HEK293 (cell line): Measurements from ENCODE around the gene TBC1D24.

ENCODE experiments used
- CTCF ChIA-PET: fragments of 350-600 bp; formaldehyde crosslinking; extraction: SDS; loops from one replicate; lab custom pipeline; 2021; ENCODE audit warnings: antibody characterized with exemption; lab: Yijun Ruan, JAX
- POLR2A ChIA-PET: fragments of 300-600 bp; formaldehyde crosslinking; extraction: SDS; loops from one replicate; lab custom pipeline; 2020; ENCODE audit warnings: antibody characterized with exemption, inconsistent platforms; lab: Yijun Ruan, JAX
- H3K27ac ChIP-seq: fragments of 200-500 bp; sonication (Bioruptor generic); 2 replicates; pipeline ENCODE4 v1.5.1; 2014; ENCODE audit warnings: low read depth, low read length, control low read depth, inconsistent platforms; ENCODE audit errors: extremely low read depth
- H3K36me3 ChIP-seq, 2 experiments: fragments of 200-500 bp in 1 of 2; sonication (Bioruptor generic) in 1 of 2; 1 replicate in 1 of 2; 2 replicates in 1 of 2; pipeline ENCODE4 v1.5.1; 2014 to 2017; ENCODE audit warnings: inconsistent platforms in 2 of 2, low read length in 2 of 2; ENCODE audit not compliant: control insufficient read depth in 2 of 2, insufficient read depth in 1 of 2
- H3K4me1 ChIP-seq: fragments of 200-500 bp; sonication (Bioruptor generic); 2 replicates; pipeline ENCODE4 v1.5.1; 2014; ENCODE audit warnings: mild to moderate bottlenecking, low read length, inconsistent platforms; ENCODE audit not compliant: control insufficient read depth, insufficient read depth
- H3K4me3 ChIP-seq: 2 replicates; pipeline ENCODE4 v1.5.1; 2011; ENCODE audit warnings: low read depth, mild to moderate bottlenecking, control low read depth, low read length, moderate library complexity
- H3K9me3 ChIP-seq: fragments of 200-500 bp; sonication (Bioruptor generic); 2 replicates; pipeline ENCODE4 v1.5.1; 2014; ENCODE audit warnings: low read depth, low read length, inconsistent platforms; ENCODE audit not compliant: control insufficient read depth, insufficient read depth
- FEZF1 ChIP-seq: fragments of 450-650 bp; formaldehyde crosslinking; IDR thresholded peaks from 2 replicates; pipeline ENCODE4 v1.5.1; 2016; ENCODE audit warnings: missing biosample characterization, missing genetic modification characterization
- KLF16 ChIP-seq: fragments of 450-650 bp; formaldehyde crosslinking; IDR thresholded peaks from 2 replicates; pipeline ENCODE4 v1.5.1; 2017; ENCODE audit warnings: missing biosample characterization, missing genetic modification characterization
- KLF7 ChIP-seq: fragments of 450-650 bp; formaldehyde crosslinking; IDR thresholded peaks from 2 replicates; pipeline ENCODE4 v1.5.1; 2016; ENCODE audit warnings: missing biosample characterization, missing genetic modification characterization, borderline replicate concordance
- RBAK ChIP-seq: fragments of 450-650 bp; formaldehyde crosslinking; IDR thresholded peaks from 2 replicates; pipeline ENCODE4 v1.5.1; 2016; ENCODE audit warnings: missing biosample characterization, missing genetic modification characterization
- ZBTB17 ChIP-seq: fragments of 450-650 bp; formaldehyde crosslinking; IDR thresholded peaks from 2 replicates; pipeline ENCODE4 v1.5.1; 2016; ENCODE audit warnings: missing biosample characterization, missing genetic modification characterization
- ZFHX2 ChIP-seq: fragments of 450-650 bp; formaldehyde crosslinking; conservative IDR thresholded peaks from 2 replicates; pipeline ENCODE4 v1.5.1; 2016; ENCODE audit warnings: missing biosample characterization, missing genetic modification characterization
- ZNF132 ChIP-seq: fragments of 450-650 bp; formaldehyde crosslinking; IDR thresholded peaks from 2 replicates; pipeline ENCODE4 v1.5.1; 2017; ENCODE audit warnings: missing biosample characterization, missing genetic modification characterization, borderline replicate concordance
- ZNF184 ChIP-seq: fragments of 450-650 bp; IDR thresholded peaks from 2 replicates; pipeline ENCODE4 v1.5.1; 2018; ENCODE audit warnings: missing biosample characterization, mild to moderate bottlenecking, missing genetic modification characterization
- ZNF23 ChIP-seq: fragments of 450-650 bp; formaldehyde crosslinking; IDR thresholded peaks from 2 replicates; pipeline ENCODE4 v1.5.1; 2016; ENCODE audit warnings: missing biosample characterization, missing genetic modification characterization, borderline replicate concordance
- ZNF280D ChIP-seq: fragments of 450-650 bp; formaldehyde crosslinking; IDR thresholded peaks from 2 replicates; pipeline ENCODE4 v1.5.1; 2016; ENCODE audit warnings: missing biosample characterization, missing genetic modification characterization
- ZNF311 ChIP-seq: fragments of 450-650 bp; formaldehyde crosslinking; IDR thresholded peaks from 2 replicates; pipeline ENCODE4 v1.5.1; 2017; ENCODE audit warnings: missing biosample characterization, missing genetic modification characterization, borderline replicate concordance
- ZNF350 ChIP-seq: fragments of 450-650 bp; formaldehyde crosslinking; IDR thresholded peaks from 2 replicates; pipeline ENCODE4 v1.5.0; 2017; ENCODE audit warnings: missing biosample characterization, mild to moderate bottlenecking, missing genetic modification characterization
- ZNF354C ChIP-seq: fragments of 450-650 bp; formaldehyde crosslinking; IDR thresholded peaks from 2 replicates; pipeline ENCODE4 v1.5.1; 2016; ENCODE audit warnings: missing biosample characterization, missing genetic modification characterization, low read depth, borderline replicate concordance
- ZNF366 ChIP-seq: fragments of 450-650 bp; formaldehyde crosslinking; conservative IDR thresholded peaks from 2 replicates; pipeline ENCODE4 v1.5.1; 2016; ENCODE audit warnings: missing biosample characterization, missing genetic modification characterization
- ZNF37A ChIP-seq: fragments of 450-650 bp; IDR thresholded peaks from 2 replicates; pipeline ENCODE4 v1.5.1; 2018; ENCODE audit warnings: missing biosample characterization, missing genetic modification characterization
- ZNF433 ChIP-seq: fragments of 450-650 bp; formaldehyde crosslinking; IDR thresholded peaks from 2 replicates; pipeline ENCODE4 v1.5.1; 2016; ENCODE audit warnings: missing biosample characterization, missing genetic modification characterization, low read depth
- ZNF501 ChIP-seq: fragments of 450-650 bp; formaldehyde crosslinking; IDR thresholded peaks from 2 replicates; pipeline ENCODE4 v1.5.1; 2016; ENCODE audit warnings: missing biosample characterization, missing genetic modification characterization
- ZNF624 ChIP-seq: fragments of 450-650 bp; formaldehyde crosslinking; IDR thresholded peaks from 2 replicates; pipeline ENCODE4 v1.5.1; 2017; ENCODE audit warnings: missing biosample characterization, missing genetic modification characterization
- ZNF645 ChIP-seq: fragments of 450-650 bp; formaldehyde crosslinking; IDR thresholded peaks from 2 replicates; pipeline ENCODE4; 2016; ENCODE audit warnings: missing biosample characterization, missing genetic modification characterization
- ZNF76 ChIP-seq: fragments of 450-650 bp; formaldehyde crosslinking; IDR thresholded peaks from 2 replicates; pipeline ENCODE4; 2016; ENCODE audit warnings: low read depth, missing biosample characterization, missing genetic modification characterization, borderline replicate concordance
- ZNF792 ChIP-seq: fragments of 450-650 bp; formaldehyde crosslinking; IDR thresholded peaks from 2 replicates; pipeline ENCODE4 v1.5.1; 2016; ENCODE audit warnings: missing biosample characterization, missing genetic modification characterization
- TF ChIP-seq, protein P1 (sequence below): fragments of 450-650 bp; formaldehyde crosslinking; IDR thresholded peaks from 2 replicates; pipeline ENCODE4 v1.5.1; 2016; ENCODE audit warnings: missing biosample characterization, missing genetic modification characterization

TBC1D24 gene

DNA sequence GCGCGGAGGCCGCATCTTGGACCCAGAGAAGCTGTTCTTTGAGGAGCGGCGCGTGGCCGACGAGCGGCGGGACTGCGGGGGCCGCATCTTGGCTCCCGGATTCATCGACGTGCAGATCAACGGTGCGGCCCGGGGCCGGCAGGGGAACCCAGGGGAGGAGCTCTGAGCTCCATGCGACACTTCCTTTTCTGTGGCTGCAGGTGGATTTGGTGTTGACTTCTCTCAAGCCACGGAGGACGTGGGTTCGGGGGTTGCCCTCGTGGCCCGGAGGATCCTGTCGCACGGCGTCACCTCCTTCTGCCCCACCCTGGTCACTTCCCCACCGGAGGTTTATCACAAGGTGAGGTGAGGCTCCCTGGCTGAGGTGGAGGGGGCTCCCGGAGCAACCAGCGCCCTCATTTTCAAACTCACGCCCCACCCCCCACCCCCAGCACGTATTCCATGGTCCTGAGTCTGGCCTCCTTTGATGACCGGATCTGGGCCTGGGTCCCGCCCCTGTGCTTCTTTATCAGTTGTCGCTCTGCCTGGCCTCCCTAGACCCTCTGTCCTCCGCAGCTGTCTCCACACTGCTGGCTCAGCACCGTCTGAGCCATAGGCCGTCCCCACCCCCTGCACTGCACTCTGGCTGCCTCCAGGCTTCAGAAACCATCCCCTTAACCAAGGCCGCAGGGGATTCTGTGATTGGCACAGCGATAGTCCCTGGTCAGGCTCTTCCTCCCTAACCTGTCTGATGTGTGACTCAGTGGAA, 46.0 kb downstream of the TBC1D24 start (continued):
- TF ChIP-seq, protein P1, sequence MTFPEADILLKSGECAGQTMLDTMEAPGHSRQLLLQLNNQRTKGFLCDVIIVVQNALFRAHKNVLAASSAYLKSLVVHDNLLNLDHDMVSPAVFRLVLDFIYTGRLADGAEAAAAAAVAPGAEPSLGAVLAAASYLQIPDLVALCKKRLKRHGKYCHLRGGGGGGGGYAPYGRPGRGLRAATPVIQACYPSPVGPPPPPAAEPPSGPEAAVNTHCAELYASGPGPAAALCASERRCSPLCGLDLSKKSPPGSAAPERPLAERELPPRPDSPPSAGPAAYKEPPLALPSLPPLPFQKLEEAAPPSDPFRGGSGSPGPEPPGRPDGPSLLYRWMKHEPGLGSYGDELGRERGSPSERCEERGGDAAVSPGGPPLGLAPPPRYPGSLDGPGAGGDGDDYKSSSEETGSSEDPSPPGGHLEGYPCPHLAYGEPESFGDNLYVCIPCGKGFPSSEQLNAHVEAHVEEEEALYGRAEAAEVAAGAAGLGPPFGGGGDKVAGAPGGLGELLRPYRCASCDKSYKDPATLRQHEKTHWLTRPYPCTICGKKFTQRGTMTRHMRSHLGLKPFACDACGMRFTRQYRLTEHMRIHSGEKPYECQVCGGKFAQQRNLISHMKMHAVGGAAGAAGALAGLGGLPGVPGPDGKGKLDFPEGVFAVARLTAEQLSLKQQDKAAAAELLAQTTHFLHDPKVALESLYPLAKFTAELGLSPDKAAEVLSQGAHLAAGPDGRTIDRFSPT: no peak
- TF ChIP-seq ZNF132 (no peak), ZNF350 (tag by site-specific recombination) (no peak), ZNF354C (tag by site-specific recombination) (no peak), ZFHX2 (tag by site-specific recombination) (0 out of 2 replicates have a peak, but pooled peaks have one; percentile 16), ZBTB17 (tag by site-specific recombination) (peak; percentile 45; the same call in 1 of the 2 replicates), ZNF184 (tag by site-specific recombination) (no peak)

DNA sequence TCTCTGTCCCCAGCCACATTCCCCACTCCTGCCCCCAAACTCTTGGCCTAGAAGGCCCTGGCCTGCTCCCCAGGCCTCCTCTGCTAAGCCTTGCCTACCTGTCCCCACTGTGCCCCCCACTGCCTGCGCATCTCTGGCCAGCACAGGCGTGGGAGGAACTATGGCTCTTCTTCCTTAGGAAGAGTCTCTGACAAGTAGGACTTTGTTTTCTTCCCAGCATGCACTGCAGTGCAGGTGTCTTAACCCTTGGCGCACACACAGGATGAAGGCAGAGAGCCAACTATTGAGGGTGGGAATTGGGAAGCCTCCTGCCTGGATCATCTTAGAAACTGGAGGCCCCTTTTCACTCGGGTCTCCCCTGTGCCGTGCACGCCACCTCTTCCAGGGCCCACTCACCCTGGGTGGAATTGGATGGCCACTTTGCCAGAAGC, 48.9 kb downstream of the TBC1D24 start:
- Histone ChIP-seq H3K27ac (no peak overlapping the region), H3K36me3 (peaks cover 0 to 74% of the 10 kb centered on the region in 2 experiments; a peak in 2 of 3 replicates), H3K9me3 (no peaks in the 10 kb centered on the region), H3K4me1 (peaks cover 3% of the 10 kb centered on the region; the same call in 1 of the 2 replicates), H3K4me3 (no peak overlapping the region)
- TF ChIP-seq ZNF76 (tag by site-specific recombination): peak; percentile 19; the same call in 1 of the 2 replicates
- TF ChIP-seq ZNF37A (tag by site-specific recombination): no peak
- ChIA-PET POLR2A (no interaction called here), CTCF (no interaction called here)

DNA sequence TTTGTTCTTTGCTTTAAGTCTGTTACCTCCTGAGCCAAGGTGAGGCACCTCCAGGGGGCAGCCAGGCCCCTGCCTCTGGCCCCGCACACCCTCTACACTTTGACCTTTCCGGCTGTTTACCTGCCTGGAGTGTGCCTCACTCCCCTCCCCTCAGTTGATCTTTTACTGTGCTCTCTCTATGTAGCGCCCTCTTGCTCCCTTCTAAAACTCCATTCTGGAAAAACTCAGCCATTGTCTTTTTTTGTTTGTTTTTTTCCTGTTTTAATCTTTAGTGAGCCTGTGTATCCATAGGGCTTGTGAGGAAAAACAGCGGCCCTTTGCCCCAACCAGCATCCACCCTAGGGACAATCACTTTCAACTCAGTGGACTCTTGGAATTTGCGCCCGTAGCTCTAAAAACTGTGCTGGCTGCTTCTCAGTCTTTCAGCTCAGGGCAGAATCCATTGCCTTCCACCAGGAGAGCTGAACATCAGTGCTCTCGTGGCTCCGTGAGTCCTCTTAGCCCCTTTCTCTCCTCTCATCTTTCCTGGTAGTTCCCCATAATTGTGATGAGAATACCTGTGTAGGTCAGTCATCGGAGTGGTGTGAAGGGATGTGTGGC, 49.5 kb downstream of the TBC1D24 start:
- POLR2A ChIA-PET: no interaction called here
- no peaks in the 10 kb centered on the region for H3K9me3 ChIP-seq
- H3K4me1 ChIP-seq: peaks cover 1% of the 10 kb centered on the region; the same call in 1 of the 2 replicates
- H3K27ac ChIP-seq: no peak overlapping the region
- TF ChIP-seq ZNF311 (tag by site-specific recombination): no peak
- no peak for TF ChIP-seq FEZF1 (tag by site-specific recombination)
- TF ChIP-seq ZNF645 (tag by site-specific recombination): no peak
- no peak for TF ChIP-seq RBAK
- no peak for TF ChIP-seq ZNF433
- no peak for TF ChIP-seq ZNF23
- no peak for TF ChIP-seq ZNF792 (tag by site-specific recombination)
- no peak for TF ChIP-seq KLF16
- TF ChIP-seq ZNF280D (tag by site-specific recombination): no peak
- no peak for TF ChIP-seq ZNF366 (tag by site-specific recombination)
- TF ChIP-seq ZNF624 (tag by site-specific recombination): no peak
- no peak for TF ChIP-seq KLF7
- TF ChIP-seq ZNF501: no peak
- no peak for TF ChIP-seq ZNF37A (tag by site-specific recombination)
- H3K36me3 ChIP-seq: peaks cover 0 to 74% of the 10 kb centered on the region in 2 experiments; a peak in 2 of 3 replicates
- CTCF ChIA-PET: interaction anchor here (0.7 kb wide), 1 partner anchor 8 kb away, joined by 3 read pairs; no protein-coding TSS in a partner anchor
- no peak overlapping the region for H3K4me3 ChIP-seq
